GM18909 (cell line): ENCODE results near the gene NR2C2.
"Not testable (repeated sequence)": the region's sequence is repeated elsewhere in the genome, so short reads cannot be mapped to it uniquely, and the experiment has no call there.

Experiments used
- ATAC-seq: cut with Tn5 transposase; IDR thresholded peaks from one replicate; pipeline ENCODE4 v1.9.1; 2021; ENCODE audit warnings: mild to moderate bottlenecking; ENCODE audit not compliant: unreplicated experiment, poor library complexity

NR2C2 gene

DNA sequence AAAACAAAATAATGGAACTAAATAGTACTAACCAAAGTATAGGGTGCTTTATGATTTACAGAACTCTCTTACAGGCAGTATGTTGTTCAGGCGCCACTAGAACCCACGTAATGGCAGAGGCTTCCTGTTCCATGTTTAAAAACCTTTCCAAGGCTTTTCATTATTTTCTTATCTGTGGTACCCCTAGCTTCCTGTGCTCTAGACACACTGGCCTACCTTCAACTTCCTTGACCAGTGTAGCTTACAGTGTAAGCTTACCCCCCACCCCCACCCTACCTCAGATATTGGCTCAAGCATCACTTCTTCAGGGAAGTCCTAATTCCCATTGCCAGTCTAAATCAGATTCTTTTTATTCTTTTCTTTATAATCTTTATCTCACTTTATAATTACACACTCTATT is 2.9 kb downstream of the NR2C2 start:
- no peak for ATAC-seq

DNA sequence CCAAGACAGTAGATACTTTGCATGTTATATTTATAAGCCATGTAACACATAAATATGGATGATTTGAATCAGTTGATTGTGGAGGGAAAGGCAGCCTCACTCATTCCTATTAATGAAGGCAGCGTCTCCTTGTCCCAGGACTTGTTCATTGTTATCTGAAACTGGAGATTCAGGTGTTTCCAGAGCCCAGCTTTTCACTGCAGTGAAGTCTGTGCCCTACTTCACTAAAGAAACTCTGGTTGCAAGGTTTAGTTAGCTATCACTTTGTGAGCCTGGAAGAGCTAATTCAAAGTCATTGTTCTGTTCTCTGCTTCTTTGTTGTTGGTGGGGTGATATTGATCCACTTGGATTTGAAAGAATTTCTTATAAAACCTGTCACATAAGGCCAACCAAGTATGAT is 9.8 kb downstream of the NR2C2 start:
- no peak for ATAC-seq

DNA sequence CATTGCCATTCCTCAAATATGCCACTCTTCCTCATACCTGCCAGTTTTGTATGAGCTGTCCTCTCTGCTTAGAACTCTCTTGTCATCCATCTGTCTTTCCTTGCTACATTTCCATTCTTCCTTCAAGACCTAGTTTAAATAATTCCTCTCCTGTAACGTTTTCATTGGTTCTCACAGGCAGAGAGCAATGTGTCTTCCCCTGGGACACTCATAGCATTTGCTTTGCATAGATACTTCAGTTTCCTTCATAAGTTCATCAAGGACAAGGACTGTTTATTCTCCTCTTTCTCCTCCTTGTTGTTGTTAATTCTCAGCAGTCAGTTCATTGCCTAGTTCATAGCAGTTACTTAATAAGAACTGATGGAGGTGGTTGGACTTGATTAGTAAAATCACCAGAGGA is 10.5 kb downstream of the NR2C2 start:
- ATAC-seq = no peak

DNA sequence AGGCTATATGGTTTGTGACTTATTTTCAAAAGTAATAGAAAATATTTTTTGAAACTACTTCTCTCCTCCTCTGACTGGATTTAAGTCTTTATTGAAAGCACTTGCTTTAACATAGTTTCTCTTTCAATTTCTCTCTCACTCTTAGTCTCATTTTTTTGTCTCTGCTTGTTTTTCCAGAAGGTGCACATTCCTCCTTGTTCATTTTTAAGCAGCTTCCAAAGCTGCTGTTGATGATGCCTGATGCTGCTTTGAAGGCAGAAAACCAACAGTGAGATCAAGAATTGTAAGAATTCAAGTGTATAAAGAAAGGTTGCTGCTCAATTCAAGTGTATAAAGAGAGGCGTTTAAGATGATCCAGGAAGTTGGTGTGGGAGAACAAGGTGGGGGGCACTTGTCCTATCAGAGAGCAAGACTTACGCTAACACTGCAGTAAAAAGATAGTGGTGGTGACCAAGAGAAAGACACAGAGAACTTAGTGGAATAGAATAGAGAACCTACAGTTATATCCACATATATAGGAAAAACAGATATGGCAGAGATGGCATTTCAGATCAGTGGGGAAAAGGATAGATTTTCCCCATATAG is 12.1 kb downstream of the NR2C2 start:
- peak; percentile 55 for ATAC-seq

DNA sequence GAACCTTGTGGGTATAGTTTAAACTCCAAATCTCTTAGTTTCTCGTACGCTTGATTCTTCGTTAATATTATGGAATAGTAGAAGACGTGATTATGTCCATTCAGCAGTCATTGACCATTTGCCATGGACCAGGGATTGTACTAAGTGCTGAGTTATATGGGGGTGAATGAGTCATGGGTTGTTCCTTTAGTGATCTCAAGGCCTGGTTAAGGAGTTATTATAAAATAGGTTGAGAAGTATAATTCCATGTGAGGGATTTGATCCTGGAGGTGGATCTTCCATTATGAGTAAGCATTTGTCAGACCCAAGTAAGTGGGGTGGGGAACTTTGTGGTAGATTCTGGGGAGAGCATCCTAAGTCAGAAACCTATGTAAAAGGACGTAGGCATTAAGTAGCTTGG is 15.4 kb downstream of the NR2C2 start:
- no peak for ATAC-seq

DNA sequence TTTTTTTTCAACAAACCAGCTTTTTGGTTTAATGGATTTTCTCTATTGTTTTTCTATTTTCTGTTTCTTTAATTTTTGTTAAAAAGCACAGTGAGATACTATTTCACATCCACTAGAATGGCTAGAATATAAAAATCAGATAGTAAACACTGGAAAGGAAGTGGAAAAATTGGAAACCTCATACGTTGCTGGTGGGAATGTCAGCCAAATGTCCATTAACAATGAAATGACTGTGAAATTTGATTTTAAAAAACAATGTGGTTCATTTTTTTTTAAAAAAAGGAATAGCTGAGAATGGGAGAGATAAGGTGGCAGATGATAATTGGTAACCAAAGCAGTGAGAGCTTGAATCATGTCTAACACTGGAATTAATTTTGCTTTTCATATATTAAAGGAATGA is 19.9 kb downstream of the NR2C2 start:
- ATAC-seq = no peak

DNA sequence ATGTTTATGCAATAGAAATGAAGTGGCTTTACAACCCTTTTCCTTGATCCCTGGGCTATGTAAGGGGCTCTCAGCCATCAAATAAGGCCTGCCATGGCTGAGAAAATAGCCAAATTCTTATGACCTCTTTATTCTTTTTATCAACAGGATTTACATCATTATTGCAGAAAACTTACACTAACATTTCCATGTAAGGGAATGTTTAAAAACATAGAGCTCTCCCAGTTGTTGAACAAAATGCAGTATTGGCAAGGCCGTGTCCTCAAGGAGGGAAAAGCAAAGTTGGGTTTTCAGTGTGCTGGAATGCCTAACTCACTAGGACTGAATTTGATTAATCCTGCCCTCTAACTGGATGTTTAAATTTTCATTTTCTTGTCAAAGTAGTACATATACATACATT is 22.3 kb downstream of the NR2C2 start:
- ATAC-seq = no peak

DNA sequence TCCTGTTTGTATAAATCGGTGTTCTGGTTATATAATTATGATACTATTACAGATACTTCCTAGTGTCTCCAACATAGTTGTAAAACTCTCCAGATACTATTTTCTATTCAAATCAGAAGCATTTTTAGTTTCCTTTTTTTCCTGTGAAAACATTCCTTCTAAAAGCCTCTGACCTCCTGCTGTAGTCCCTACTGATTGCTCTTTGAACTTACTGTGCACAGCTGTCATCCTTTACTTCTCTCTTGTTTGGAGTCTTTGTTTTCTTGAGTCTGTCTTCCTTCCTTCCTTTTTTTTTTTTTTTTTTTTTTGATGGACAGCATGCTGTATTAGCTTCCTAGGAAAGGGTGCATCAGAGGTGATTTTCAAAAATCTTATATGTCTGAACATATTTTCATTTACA is 28.9 kb downstream of the NR2C2 start:
- no peak for ATAC-seq

DNA sequence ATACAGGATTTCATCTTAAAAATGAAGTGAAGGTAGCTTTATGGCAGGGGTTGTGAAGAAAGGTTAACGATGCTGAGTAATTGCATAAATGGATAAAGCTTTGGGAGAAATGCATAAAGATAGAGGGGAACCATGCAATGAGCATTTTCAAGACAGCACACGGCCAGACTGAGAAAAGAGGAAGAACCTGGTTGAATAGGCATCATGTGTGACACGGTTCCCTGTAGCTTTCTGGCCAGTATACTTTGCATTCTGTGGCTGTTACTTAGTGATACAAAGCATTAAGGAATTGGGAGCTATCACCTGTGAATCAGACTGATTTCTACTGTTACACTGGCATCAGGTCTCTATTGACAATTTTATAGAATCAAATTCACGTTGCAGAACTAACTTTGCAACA is 33.3 kb downstream of the NR2C2 start:
- no peak for ATAC-seq

DNA sequence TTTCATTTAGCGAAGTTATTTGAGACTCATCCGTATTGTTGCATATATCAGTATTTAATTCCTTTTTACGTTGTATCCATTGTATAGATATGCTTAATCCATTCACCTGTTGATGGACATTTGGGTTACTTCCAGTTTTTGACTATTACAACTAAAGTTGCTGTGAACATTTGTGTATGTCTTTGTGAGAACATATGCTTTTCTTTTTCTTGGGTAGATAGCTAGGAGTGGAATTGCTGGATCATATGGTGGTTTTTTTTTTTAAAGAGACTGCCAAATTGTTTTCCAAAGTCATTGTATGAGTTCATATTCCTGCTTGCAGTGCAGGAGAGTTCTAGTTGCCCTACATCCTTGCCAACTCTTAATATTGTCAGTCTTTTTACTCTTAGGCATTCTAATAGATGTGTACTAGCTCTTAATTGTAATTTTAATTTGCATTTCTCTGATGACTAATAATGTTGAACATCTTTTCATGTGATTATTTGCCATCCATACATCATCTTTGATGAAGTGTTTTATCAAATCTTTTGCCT is 37.3 kb downstream of the NR2C2 start:
- ATAC-seq = no peak

- peak; percentile 99 for ATAC-seq
Measured at GRCh38 chr3:14988988-14989394, 41.6 kb downstream of the NR2C2 start.

DNA sequence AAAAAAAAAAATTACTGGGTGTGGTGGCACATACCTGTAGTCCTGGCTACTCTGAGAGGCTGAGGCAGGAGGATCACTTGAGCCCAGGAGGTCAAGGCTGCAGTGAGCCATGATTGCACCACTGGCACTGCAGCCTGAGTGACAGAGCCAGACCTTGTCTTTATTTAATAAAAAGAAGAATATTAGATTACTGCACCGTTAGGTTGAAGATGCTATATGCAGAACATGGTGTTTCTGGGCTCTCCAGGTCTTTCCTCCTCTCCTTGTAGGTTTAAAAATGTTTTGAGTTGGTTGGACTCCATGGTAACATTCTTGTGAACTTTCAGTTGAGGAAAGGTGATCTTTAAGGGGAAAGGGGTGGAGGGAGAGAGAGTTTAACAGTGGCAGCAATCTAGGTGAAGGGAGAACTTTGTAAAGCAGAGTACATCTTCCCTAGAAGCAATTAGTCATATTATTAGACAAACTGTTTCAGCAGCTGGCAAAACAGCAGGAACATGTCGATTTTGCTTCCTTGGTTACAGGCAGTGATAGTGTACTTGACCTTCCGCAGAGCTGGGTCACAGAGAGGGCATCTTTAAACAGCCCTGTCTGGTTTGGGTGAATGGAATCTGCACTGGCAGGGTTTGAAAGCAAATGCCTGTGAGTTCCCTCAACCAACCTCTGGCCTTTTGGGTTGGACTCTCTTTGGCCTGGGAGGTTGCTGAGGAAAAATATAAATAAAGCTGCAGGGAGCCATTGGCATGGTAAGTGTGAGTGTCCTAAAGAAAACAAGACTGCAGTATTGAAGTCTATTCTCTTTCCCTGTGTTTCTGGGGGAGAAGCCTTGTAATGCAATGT is 42.8 kb downstream of the NR2C2 start:
- ATAC-seq = no peak

GRCh38 chr3:14990780-14991148 is 43.4 kb downstream of the NR2C2 start:
- no peak for ATAC-seq

DNA sequence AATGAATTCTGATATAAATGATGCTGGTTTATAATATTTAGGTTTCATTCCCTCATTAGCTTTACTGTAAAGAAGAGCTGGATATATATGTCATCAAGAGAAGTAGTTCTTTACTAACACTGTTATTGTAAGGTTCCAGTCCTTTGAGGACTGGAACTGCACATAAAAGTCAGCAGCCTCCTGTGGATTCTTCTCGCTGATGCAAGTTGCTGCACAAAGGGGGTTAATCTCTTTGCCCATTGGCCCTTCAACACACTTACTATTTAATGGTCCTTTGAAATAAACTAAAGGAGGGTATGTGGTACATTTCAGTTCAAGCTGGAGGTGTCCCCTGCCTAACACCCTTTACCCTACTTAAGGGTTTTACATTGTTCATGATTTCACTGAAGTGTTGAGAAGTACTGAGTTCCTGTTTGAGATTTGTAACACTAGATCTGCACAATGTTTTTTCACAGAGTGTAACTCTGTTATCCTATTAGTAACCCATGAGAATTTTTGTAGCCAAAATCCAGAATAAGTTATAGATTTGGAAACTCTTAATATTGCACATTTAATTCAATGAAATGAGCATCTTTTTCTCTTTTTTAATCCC is 43.9 kb downstream of the NR2C2 start:
- no peak for ATAC-seq

GRCh38 chr3:14991818-14992612 is 44.6 kb downstream of the NR2C2 start:
- ATAC-seq = no peak

- ATAC-seq = no peak
Measured at GRCh38 chr3:14997941-14998340, 50.6 kb downstream of the NR2C2 start.

GRCh38 chr3:14999182-14999581 is 51.8 kb downstream of the NR2C2 start:
- not testable (repeated sequence) for ATAC-seq

DNA sequence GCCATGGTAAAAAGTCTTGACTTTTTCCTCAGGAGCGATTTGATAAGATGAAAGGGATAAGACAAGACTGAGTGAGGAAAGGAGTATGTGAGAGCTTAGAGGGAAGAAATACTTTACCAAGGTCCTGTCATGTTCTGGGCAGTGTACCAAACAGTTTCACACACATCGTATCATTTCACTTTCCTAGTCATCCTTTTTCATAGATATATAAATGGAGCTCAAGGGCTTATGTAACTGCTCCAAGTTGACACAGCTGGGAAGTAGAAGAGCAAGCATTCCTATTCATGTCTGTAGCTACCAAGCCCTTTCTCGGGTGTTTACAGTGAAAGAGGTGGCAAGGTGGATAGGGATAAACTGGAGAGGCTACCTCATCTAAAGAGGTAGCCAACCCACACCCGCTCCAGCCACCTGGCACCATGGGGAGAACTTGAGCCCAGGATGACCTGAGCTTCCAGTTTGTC is 60.3 kb downstream of the NR2C2 start:
- ATAC-seq = no peak

- no peak for ATAC-seq
Measured at GRCh38 chr3:15009167-15009566, 61.8 kb downstream of the NR2C2 start.

- ATAC-seq = no peak
Measured at GRCh38 chr3:15010664-15011063, 63.3 kb downstream of the NR2C2 start.

DNA sequence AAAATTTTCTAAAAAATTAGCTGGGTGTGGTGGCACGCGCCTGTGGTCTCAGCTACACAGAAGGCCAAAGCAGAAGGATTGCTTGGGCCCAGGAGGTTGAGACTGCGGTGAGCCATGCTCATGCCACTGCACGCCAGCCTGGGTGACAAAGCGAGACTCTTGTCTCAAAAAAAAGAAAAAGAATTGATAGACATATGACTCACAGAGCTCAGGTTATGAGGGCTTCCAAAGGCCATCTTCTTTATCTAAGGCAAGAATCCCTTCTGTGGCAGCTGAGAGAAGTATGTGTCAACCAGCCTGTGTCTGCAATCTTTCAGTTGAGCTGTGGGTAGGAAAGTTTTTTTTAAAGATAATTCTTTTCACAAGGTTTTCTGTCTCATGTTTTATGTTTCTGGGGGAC is 63.8 kb downstream of the NR2C2 start:
- ATAC-seq = no peak
